Measurements from ENCODE around the gene ASTN2.

DNA sequence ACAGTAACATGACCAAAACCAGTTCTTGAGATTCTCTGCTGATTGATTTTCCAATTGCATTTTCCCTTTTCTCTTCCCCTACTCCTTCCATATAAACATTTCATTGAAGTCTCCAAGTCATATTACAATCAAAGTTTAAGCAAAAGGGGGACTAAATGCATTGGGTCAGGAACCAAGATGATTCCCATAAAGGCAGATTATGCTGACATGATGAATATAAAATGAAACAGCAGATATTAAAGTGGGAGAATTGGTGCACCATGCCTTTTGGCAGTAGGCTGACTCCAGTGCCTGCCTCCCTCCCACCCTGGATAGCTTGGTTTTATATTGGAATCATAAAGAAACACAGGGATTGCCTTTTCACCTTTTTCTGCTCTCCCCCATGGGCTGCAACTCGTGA lies 118.4 kb downstream of the ASTN2 start:
- TF ChIP-seq, protein P1, sequence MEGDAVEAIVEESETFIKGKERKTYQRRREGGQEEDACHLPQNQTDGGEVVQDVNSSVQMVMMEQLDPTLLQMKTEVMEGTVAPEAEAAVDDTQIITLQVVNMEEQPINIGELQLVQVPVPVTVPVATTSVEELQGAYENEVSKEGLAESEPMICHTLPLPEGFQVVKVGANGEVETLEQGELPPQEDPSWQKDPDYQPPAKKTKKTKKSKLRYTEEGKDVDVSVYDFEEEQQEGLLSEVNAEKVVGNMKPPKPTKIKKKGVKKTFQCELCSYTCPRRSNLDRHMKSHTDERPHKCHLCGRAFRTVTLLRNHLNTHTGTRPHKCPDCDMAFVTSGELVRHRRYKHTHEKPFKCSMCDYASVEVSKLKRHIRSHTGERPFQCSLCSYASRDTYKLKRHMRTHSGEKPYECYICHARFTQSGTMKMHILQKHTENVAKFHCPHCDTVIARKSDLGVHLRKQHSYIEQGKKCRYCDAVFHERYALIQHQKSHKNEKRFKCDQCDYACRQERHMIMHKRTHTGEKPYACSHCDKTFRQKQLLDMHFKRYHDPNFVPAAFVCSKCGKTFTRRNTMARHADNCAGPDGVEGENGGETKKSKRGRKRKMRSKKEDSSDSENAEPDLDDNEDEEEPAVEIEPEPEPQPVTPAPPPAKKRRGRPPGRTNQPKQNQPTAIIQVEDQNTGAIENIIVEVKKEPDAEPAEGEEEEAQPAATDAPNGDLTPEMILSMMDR (IDR thresholded peaks at IDR 0.05): no peak
- TF ChIP-seq POLR2A (IDR thresholded peaks at IDR 0.05): no peak

Data from Peyer's patch (tissue), 4 donors.